LNCaP clone FGC (cell line): ENCODE measurements around the gene SLC2A13.
"Not testable (repeated sequence)": the region's sequence is repeated elsewhere in the genome, so short reads cannot be mapped to it uniquely, and the experiment has no call there.

Experiments
- DNase-seq: peaks from one replicate; pipeline ENCODE4 v3.0.0-alpha.2; 2011; ENCODE audit warnings: low read depth
- H3K4me3 ChIP-seq: 2 replicates; pipeline ENCODE4 v1.5.1; 2011; ENCODE audit warnings: mild to moderate bottlenecking, low read depth, low read length, control low read depth
- TF ChIP-seq, protein P1 (sequence below): IDR thresholded peaks from 2 replicates; pipeline ENCODE4 v1.5.1; 2012; ENCODE audit warnings: mild to moderate bottlenecking; ENCODE audit not compliant: control insufficient read depth, insufficient read depth; ENCODE audit errors: extremely low read depth

Gene SLC2A13

DNA sequence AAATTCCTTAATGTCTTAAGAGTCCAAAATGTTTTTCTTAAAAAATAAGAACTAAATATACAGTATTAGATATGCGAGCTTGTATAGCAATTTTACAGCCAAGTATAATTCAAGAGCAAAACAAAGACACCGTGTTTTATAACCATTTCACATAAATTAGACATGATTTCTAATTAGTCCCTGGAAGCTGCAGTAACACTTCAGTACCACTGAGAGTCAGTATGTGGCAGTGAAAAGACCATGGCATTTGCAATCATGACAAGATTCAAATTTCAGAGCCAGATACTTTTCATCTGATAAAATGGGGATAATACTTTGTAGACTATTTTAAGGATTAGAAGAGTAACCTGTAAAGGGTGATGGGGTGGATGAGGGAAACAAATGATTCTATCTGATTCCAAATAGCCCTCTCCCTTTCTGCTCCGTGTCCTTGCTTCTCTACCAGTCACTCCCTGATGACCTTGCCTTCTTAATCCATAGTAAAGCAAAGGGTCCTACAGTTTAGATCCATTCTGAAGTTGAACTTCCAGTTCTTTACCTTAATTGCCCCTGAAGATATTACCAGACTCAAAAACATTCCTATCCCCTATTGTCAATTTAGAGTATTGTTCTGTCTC lies 340.8 kb downstream of the SLC2A13 start:
- TF ChIP-seq, protein P1, sequence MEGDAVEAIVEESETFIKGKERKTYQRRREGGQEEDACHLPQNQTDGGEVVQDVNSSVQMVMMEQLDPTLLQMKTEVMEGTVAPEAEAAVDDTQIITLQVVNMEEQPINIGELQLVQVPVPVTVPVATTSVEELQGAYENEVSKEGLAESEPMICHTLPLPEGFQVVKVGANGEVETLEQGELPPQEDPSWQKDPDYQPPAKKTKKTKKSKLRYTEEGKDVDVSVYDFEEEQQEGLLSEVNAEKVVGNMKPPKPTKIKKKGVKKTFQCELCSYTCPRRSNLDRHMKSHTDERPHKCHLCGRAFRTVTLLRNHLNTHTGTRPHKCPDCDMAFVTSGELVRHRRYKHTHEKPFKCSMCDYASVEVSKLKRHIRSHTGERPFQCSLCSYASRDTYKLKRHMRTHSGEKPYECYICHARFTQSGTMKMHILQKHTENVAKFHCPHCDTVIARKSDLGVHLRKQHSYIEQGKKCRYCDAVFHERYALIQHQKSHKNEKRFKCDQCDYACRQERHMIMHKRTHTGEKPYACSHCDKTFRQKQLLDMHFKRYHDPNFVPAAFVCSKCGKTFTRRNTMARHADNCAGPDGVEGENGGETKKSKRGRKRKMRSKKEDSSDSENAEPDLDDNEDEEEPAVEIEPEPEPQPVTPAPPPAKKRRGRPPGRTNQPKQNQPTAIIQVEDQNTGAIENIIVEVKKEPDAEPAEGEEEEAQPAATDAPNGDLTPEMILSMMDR: peak; percentile 87
- H3K4me3 ChIP-seq: no peak overlapping the region
- peak; percentile 15 for DNase-seq

DNA sequence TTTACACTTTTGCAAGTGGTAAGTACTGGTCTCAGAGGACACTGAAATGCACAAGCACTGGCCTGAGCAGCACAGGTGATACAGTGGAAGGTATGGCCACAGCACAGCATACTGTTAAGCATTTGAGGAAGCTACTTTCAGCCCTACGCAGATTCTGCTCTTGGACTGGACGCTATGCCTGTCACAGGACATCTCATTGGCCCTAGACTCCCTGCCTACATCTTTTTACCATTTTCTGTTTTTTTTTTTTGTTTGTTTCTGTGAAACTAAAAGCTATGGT lies 342.1 kb downstream of the SLC2A13 start:
- TF ChIP-seq, protein P1: no peak
- H3K4me3 ChIP-seq: no peak overlapping the region
- no peak for DNase-seq

DNA sequence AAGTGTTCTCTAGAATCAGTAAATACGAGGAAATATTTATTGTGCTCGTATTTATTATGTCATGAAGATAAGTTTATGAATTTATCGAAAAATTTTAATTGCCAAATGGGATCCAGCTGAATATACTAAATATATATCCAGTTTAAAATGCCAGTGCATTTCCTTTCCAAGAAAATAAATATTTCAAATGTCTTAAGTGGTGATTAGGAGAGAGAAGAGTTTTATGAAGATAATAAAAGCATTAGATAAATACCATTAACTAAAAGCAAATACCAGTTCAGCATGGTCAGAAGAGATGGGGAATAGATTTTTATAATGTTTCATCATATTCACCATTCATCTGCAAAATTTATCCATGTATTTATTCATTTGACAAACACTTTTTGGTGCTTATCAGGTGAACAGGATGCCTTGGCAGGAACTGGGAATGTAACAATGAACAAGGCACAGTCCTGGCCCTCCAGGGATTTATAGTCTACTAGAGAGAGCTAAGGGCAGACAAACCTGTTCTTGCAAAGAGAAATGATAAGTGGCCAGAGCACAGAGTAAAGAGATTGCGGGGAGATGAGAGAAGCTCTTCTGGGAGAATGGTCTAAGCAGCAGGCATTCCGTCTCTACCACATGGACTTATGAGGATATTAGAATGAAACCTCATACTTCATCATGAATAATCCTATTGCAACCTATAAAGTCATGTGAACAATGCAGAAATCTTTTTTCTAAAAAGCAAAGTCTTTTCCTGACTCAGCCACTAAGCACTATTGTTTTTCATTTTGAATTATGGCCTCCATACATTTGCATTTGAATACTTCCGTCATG lies 342.6 kb downstream of the SLC2A13 start:
- H3K4me3 ChIP-seq: no peak overlapping the region
- peak; percentile 73 for DNase-seq
- TF ChIP-seq, protein P1: no peak

DNA sequence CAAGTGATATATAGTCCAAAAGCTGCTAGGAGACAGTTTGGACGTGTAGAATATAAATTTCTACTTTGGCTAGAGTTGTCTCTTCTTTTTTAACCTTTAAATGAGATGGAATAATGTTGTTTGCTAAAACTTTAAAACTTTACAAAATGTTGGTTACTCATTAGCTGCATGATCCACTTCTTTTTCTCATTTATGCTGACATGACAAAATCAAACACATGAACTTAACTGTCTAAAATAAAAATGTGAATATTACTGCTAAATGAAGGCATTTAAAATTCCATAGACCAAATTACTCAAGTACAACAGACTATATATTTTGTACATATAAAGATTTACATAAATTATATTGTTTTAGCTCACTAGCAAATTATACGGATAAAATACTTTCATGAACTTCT lies 350.4 kb downstream of the SLC2A13 start:
- no peak overlapping the region for H3K4me3 ChIP-seq
- no peak for DNase-seq
- TF ChIP-seq, protein P1: no peak

DNA sequence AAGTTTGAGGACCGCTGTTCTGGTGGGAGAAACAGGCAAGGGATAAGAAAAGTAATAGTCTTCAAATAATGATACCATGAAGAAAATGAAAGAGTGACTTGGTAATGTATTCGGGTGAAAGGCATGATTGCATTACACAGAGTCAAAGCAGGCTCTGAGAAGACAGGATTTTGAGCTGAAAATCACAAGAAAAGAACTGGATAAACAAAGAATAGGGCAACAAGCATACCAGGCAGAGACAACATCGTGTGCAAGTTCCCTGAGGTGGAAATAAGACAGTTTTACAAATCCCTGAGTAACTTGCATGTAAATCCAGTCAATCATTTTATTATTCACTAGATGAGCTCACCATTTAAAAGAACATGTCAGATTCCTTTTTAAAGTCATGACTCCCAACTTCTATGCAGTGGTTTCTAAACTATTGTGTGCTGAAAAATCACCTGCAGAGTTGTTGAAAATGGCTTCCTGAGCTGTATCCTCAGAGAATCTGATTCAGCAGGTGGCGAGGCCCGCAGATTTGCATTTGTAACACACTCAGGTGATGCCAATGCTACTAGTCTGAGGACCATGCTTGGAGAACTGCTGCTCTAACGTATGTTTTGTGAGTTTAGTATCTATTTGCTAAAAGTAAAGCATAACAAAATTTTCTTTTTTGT lies 353.3 kb downstream of the SLC2A13 start:
- no peak for DNase-seq
- TF ChIP-seq, protein P1: no peak
- no peak overlapping the region for H3K4me3 ChIP-seq

DNA sequence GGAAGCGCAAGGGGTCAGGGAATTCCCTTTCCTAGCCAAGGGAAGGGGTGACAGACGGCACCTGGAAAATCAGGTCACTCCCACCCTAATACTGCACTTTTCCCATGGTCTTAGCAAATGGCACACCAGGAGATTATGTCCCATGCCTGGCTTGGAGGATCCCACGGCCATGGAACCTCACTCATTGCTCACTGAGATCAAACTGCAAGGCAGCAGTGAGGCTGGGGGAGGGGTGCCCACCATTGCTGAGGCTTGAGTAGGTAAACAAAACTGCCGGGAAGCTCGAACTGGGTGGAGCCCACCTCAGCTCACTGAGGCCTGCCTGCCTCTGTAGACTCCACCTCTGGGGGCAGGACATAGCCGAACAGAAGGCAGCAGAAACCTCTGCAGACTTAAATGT lies 359.7 kb downstream of the SLC2A13 start:
- H3K4me3 ChIP-seq: not testable (repeated sequence)

DNA sequence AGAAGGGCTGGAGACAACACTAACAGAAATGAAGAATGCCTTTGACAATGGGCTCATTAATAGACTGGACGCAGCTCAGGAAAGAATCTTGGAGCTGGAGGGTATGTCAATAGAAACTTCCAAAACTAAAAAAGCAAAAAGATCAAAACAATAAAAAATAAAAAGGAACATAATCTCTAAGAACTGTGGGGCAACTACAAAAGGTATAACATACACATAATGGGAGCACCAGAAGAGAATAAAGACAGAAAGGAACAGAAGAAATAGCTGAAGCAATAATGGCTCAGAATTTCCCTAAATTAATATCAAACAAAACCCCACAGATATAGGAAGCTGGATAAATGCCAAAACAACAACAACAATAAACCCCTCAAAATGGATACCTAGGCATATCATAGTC lies 362.2 kb downstream of the SLC2A13 start:
- no peak for DNase-seq
- TF ChIP-seq, protein P1: no peak
- H3K4me3 ChIP-seq: no peak overlapping the region

More for the DNA sequence above, 359.7 kb downstream of the SLC2A13 start:
- not testable (repeated sequence) for DNase-seq
